Measurements from ENCODE around the gene RNF13.

DNA sequence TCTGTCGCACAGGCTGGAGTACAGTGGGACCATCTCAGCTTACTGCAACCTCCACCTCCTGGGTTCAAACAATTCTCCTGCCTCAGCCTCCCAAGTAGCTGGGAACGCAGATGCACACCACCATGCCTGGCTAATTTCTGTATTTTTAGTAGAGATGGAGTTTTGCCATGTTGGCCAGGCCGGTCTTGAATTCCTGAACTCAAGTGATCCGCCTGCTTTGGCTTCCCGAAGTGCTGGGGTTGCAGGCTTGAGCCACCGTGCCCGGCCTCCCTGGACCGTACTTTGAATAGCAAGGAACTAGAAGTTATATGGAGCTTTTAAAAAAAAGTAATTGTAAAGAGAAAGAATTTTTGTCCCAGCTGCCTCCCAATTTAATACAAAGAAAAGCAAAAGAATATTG lies 12.3 kb upstream of the RNF13 start:
- no peak for TF ChIP-seq POLR2AphosphoS5 (IDR thresholded peaks at IDR 0.05; ENCODE audit: insufficient read depth in 1 of 2, low read depth in 1 of 2)
- TF ChIP-seq, protein P1, sequence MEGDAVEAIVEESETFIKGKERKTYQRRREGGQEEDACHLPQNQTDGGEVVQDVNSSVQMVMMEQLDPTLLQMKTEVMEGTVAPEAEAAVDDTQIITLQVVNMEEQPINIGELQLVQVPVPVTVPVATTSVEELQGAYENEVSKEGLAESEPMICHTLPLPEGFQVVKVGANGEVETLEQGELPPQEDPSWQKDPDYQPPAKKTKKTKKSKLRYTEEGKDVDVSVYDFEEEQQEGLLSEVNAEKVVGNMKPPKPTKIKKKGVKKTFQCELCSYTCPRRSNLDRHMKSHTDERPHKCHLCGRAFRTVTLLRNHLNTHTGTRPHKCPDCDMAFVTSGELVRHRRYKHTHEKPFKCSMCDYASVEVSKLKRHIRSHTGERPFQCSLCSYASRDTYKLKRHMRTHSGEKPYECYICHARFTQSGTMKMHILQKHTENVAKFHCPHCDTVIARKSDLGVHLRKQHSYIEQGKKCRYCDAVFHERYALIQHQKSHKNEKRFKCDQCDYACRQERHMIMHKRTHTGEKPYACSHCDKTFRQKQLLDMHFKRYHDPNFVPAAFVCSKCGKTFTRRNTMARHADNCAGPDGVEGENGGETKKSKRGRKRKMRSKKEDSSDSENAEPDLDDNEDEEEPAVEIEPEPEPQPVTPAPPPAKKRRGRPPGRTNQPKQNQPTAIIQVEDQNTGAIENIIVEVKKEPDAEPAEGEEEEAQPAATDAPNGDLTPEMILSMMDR (IDR thresholded peaks at IDR 0.05), result no peak
- no peak for TF ChIP-seq POLR2A (IDR thresholded peaks at IDR 0.05)

All from vagina (tissue), 2 donors.